Smooth muscle cell (in vitro differentiated cells): ENCODE results near the gene ERBB4. TPM values are rescaled to one million over a fixed set of nuclear protein-coding genes. Genes with fewer than 3 reads are reported as not detected.
"Not testable (repeated sequence)": the region's sequence is repeated elsewhere in the genome, so short reads cannot be mapped to it uniquely, and the experiment has no call there.

Experiments
- DNase-seq: peaks from one replicate; lab custom pipeline; 2025; ENCODE audit not compliant: unreplicated experiment; lab: John Stamatoyannopoulos, UW
- H2AFZ ChIP-seq: fragments of 200-600 bp; sonication (generic); 2 replicates; pipeline ENCODE4 v1.6.0; 2016; ENCODE audit warnings: antibody characterized with exemption, low read depth, mild to moderate bottlenecking
- H3F3A ChIP-seq: fragments of 200-600 bp; sonication (generic); 2 replicates; pipeline ENCODE4 v1.6.0; 2017; ENCODE audit warnings: antibody characterized with exemption, low read depth
- H3K27ac ChIP-seq: fragments of 200-600 bp; sonication (generic); 2 replicates; pipeline ENCODE4 v1.5.1; 2016; ENCODE audit warnings: low read depth, mild to moderate bottlenecking
- H3K27me3 ChIP-seq: fragments of 200-600 bp; sonication (generic); 2 replicates; pipeline ENCODE4 v1.6.1; 2016; ENCODE audit warnings: low read depth, mild to moderate bottlenecking
- H3K36me3 ChIP-seq: fragments of 200-600 bp; sonication (generic); 2 replicates; pipeline ENCODE4 v1.5.1; 2016; ENCODE audit warnings: low read depth
- H3K4me1 ChIP-seq: fragments of 200-600 bp; sonication (generic); 2 replicates; pipeline ENCODE4 v1.5.1; 2016; ENCODE audit warnings: low read depth
- H3K4me2 ChIP-seq: fragments of 200-600 bp; sonication (generic); 2 replicates; pipeline ENCODE4 v1.6.0; 2016; ENCODE audit warnings: mild to moderate bottlenecking
- H3K4me3 ChIP-seq: fragments of 200-600 bp; sonication (generic); 2 replicates; pipeline ENCODE4 v1.5.1; 2016; ENCODE audit warnings: mild to moderate bottlenecking
- H3K79me2 ChIP-seq: fragments of 200-600 bp; sonication (generic); 2 replicates; pipeline ENCODE4 v1.6.0; 2016; ENCODE audit warnings: low read depth, mild to moderate bottlenecking
- H3K9ac ChIP-seq: fragments of 200-600 bp; sonication (generic); 2 replicates; pipeline ENCODE4 v1.6.0; 2016; ENCODE audit warnings: low read depth
- H3K9me3 ChIP-seq: fragments of 200-600 bp; sonication (generic); replicated peaks from 2 replicates; pipeline ENCODE4 v1.5.1; 2016; ENCODE audit warnings: low read depth
- H4K20me1 ChIP-seq: fragments of 200-600 bp; sonication (generic); 2 replicates; pipeline ENCODE4 v1.6.0; 2016; ENCODE audit warnings: low read depth
- whole genome bisulfite sequencing: methylation state at CpG from one replicate; pipeline ENCODE4 v1.1.7; 2016; ENCODE audit warnings: low lambda C conversion rate; 5-methylcytosine and 5-hydroxymethylcytosine counted together
- polyA plus RNA-seq: library from polyadenylated mRNA; unstranded; fragments of >200 nt; fragmentation: Nextera tagmentation; extraction: Ambion mirVana; gene quantifications from 2 replicates; pipeline ENCODE4 v1.2.1, GENCODE V29; 2016
- total RNA-seq: library from RNA; depleted of rRNA; stranded (reverse); fragments of >200 nt; gene quantifications from 2 replicates; pipeline ENCODE4 v1.2.3, GENCODE V29; 2014
- TF ChIP-seq, protein P1 (sequence below): fragments of 200-600 bp; sonication (generic); IDR thresholded peaks from 2 replicates; pipeline ENCODE4 v1.5.1; 2017; ENCODE audit warnings: borderline replicate concordance, mild to moderate bottlenecking, antibody characterized with exemption; ENCODE audit not compliant: insufficient read depth, poor library complexity, severe bottlenecking

ERBB4 gene
- total and polyA plus RNA-seq, 2 experiments from 2014 or later: 0.67 TPM; not detected in 1

DNA sequence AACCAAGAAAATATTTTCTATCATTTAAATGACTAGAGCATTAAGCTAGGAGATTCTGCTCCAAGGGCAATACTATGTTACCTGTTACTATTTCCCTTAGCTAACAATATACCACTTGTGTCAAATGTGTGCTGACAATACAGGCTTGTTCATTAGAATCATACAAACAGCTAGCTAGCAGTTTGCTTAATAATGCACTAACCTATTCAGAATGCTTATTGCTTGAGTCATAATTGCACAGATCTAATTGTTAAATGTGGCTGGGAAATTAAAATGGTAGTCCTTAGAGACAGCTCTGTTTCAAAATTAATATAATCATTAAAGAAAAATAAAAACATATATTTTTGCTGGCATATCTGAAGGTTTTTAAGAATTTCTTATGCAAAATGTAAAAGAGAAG, 344.2 kb downstream of the ERBB4 start:
- no peaks in the 10 kb centered on the region for H3K79me2 ChIP-seq
- no peak overlapping the region for H3K4me2 ChIP-seq
- no peaks in the 10 kb centered on the region for H4K20me1 ChIP-seq
- H3K9me3 ChIP-seq: no peaks in the 10 kb centered on the region
- no peak overlapping the region for H2AFZ ChIP-seq
- H3K4me3 ChIP-seq: no peak overlapping the region
- H3K9ac ChIP-seq: no peak overlapping the region
- H3K27me3 ChIP-seq: no peaks in the 10 kb centered on the region
- no peaks in the 10 kb centered on the region for H3K4me1 ChIP-seq
- no peak overlapping the region for H3K27ac ChIP-seq
- no peaks in the 10 kb centered on the region for H3F3A ChIP-seq
- H3K36me3 ChIP-seq: no peaks in the 10 kb centered on the region
- no peak for DNase-seq
- TF ChIP-seq, protein P1, sequence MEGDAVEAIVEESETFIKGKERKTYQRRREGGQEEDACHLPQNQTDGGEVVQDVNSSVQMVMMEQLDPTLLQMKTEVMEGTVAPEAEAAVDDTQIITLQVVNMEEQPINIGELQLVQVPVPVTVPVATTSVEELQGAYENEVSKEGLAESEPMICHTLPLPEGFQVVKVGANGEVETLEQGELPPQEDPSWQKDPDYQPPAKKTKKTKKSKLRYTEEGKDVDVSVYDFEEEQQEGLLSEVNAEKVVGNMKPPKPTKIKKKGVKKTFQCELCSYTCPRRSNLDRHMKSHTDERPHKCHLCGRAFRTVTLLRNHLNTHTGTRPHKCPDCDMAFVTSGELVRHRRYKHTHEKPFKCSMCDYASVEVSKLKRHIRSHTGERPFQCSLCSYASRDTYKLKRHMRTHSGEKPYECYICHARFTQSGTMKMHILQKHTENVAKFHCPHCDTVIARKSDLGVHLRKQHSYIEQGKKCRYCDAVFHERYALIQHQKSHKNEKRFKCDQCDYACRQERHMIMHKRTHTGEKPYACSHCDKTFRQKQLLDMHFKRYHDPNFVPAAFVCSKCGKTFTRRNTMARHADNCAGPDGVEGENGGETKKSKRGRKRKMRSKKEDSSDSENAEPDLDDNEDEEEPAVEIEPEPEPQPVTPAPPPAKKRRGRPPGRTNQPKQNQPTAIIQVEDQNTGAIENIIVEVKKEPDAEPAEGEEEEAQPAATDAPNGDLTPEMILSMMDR: no peak

DNA sequence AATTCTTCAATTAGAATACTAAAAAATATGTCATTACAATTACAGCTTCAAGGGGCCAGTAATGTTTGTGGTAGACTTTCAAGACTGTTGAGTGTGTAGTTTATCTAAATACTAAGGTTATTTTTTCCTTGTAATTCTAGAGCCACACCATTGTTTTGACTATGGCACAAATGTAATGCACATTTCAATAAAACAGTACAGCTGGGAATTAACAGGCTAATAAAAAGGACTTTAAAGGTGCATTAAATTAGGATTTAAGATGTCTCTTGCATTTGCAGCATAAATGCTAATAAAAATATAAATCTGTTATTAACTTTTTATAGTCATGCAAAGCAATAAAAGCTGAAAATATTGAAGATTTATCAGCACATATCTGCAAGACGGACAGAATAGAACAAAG, 344.8 kb downstream of the ERBB4 start:
- H3K4me1 ChIP-seq: no peaks in the 10 kb centered on the region
- H3K79me2 ChIP-seq: no peaks in the 10 kb centered on the region
- H3K36me3 ChIP-seq: no peaks in the 10 kb centered on the region
- H3K27me3 ChIP-seq: no peaks in the 10 kb centered on the region
- H3K9me3 ChIP-seq: no peaks in the 10 kb centered on the region
- H3F3A ChIP-seq: no peaks in the 10 kb centered on the region
- WGBS: 66% methylated on average over 1 of the region's 1 CpG
- H4K20me1 ChIP-seq: no peaks in the 10 kb centered on the region
- H3K4me2 ChIP-seq: no peak overlapping the region
- H3K4me3 ChIP-seq: no peak overlapping the region
- no peak for DNase-seq
- TF ChIP-seq, protein P1: no peak
- H3K9ac ChIP-seq: no peak overlapping the region
- H2AFZ ChIP-seq: no peak overlapping the region
- H3K27ac ChIP-seq: no peak overlapping the region

DNA sequence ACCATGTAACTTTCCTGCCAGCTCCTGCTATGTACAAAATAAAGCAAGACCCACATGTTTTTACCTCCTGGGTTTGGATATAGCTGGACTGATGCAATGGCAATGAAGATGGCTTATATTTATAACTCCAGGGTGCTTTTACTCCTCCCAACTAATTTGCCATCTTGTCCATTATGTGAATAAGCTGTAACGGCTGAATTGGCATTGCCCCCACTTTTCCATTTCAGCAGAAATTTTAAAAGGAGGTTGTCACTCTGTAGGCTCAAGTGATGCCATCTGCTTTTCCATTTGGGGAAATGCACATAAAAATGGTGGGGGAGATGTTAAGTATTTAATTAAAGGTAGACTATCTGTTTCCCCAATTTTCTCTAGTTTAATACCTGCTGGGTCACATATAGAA, 345.5 kb downstream of the ERBB4 start:
- no peaks in the 10 kb centered on the region for H3F3A ChIP-seq
- no peaks in the 10 kb centered on the region for H3K79me2 ChIP-seq
- no peak overlapping the region for H3K9ac ChIP-seq
- TF ChIP-seq, protein P1: no peak
- no peaks in the 10 kb centered on the region for H4K20me1 ChIP-seq
- 96% methylated on average over 1 of the region's 1 CpG for WGBS
- no peak overlapping the region for H3K4me3 ChIP-seq
- H2AFZ ChIP-seq: no peak overlapping the region
- H3K9me3 ChIP-seq: no peaks in the 10 kb centered on the region
- H3K27ac ChIP-seq: no peak overlapping the region
- H3K36me3 ChIP-seq: no peaks in the 10 kb centered on the region
- DNase-seq: no peak
- no peaks in the 10 kb centered on the region for H3K27me3 ChIP-seq
- no peak overlapping the region for H3K4me2 ChIP-seq
- H3K4me1 ChIP-seq: no peaks in the 10 kb centered on the region

DNA sequence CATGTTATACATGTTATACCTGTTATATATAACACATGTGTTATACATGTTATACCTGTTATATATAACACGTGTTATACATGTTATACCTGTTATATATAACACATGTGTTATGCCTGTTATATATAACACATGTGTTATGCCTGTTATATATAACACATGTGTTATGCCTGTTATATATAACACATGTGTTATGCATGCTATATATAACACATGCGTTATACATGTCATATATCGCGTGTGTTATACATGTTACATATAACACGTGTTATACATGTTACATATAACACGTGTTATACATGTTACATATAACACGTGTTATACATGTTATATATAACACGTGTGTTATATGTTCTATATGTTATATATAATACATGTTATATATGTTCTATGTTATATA, 347.2 kb downstream of the ERBB4 start:
- not testable (repeated sequence) for H3K27me3 ChIP-seq, H3K9me3 ChIP-seq, H3K36me3 ChIP-seq, H2AFZ ChIP-seq, H4K20me1 ChIP-seq, H3K4me3 ChIP-seq, H3K27ac ChIP-seq, DNase-seq, H3F3A ChIP-seq, H3K9ac ChIP-seq, H3K4me1 ChIP-seq, H3K79me2 ChIP-seq, H3K4me2 ChIP-seq
- 84% methylated on average over 8 of the region's 8 CpGs for WGBS
